H9 (cell line): ENCODE results near the gene ALDH2. TPM values are rescaled to one million over a fixed set of nuclear protein-coding genes. Genes with fewer than 3 reads are reported as not detected.

Experiments used
- DNase-seq: peaks from one replicate; pipeline ENCODE4 v3.0.0-alpha.2; 2017
- H2AFZ ChIP-seq: one replicate; pipeline ENCODE4 v1.6.1; 2013; ENCODE audit warnings: mild to moderate bottlenecking, low read length, control low read depth, moderate library complexity
- H2AK5ac ChIP-seq: 2 replicates; pipeline ENCODE4 v1.6.1; 2013; ENCODE audit warnings: low read length, control low read depth, mixed read lengths; ENCODE audit not compliant: insufficient read length
- H2BK120ac ChIP-seq: one replicate; pipeline ENCODE4 v1.6.1; 2013; ENCODE audit warnings: low read depth, mild to moderate bottlenecking, low read length, control low read depth, inconsistent platforms; ENCODE audit not compliant: poor library complexity, severe bottlenecking
- H2BK12ac ChIP-seq: 2 replicates; pipeline ENCODE4 v1.6.1; 2013; ENCODE audit warnings: low read length, control low read depth, mixed read lengths, low read depth; ENCODE audit not compliant: insufficient read length
- H2BK15ac ChIP-seq: 2 replicates; pipeline ENCODE4 v1.6.1; 2013; ENCODE audit warnings: low read depth, low read length, control low read depth
- H2BK20ac ChIP-seq: one replicate; pipeline ENCODE4 v1.6.1; 2013; ENCODE audit warnings: low read depth, mild to moderate bottlenecking, low read length, control low read depth, inconsistent platforms; ENCODE audit not compliant: poor library complexity, severe bottlenecking
- H2BK5ac ChIP-seq: 2 replicates; pipeline ENCODE4 v1.6.1; 2013; ENCODE audit warnings: low read length, control low read depth, mixed read lengths; ENCODE audit not compliant: insufficient read length
- H3K14ac ChIP-seq: 2 replicates; pipeline ENCODE4 v1.6.1; 2013; ENCODE audit warnings: low read length, control low read depth; ENCODE audit not compliant: insufficient read depth
- H3K18ac ChIP-seq: 2 replicates; pipeline ENCODE4 v1.6.1; 2013; ENCODE audit warnings: low read depth, mild to moderate bottlenecking, mixed read lengths, low read length, control low read depth; ENCODE audit not compliant: insufficient read length
- H3K23ac ChIP-seq: 2 replicates; pipeline ENCODE4 v1.6.1; 2013; ENCODE audit warnings: low read length, control low read depth, mixed read lengths, low read depth; ENCODE audit not compliant: insufficient read length
- H3K23me2 ChIP-seq: 2 replicates; pipeline ENCODE4 v1.6.1; 2013; ENCODE audit warnings: low read depth, mild to moderate bottlenecking, mixed read lengths, low read length, control low read depth; ENCODE audit not compliant: insufficient read length, poor library complexity, severe bottlenecking
- H3K27ac ChIP-seq: 2 replicates; pipeline ENCODE4 v1.5.1; 2013; ENCODE audit warnings: low read length, control low read depth, mixed read lengths, low read depth; ENCODE audit not compliant: insufficient read length
- H3K27me3 ChIP-seq: 2 replicates; pipeline ENCODE4 v1.6.1; 2013; ENCODE audit warnings: low read length, control low read depth, inconsistent platforms; ENCODE audit not compliant: insufficient read depth
- H3K4ac ChIP-seq: 2 replicates; pipeline ENCODE4 v1.6.1; 2013; ENCODE audit warnings: low read depth, mild to moderate bottlenecking, control low read depth, inconsistent platforms, low read length, moderate library complexity
- H3K4me1 ChIP-seq: 2 replicates; pipeline ENCODE4 v1.6.1; 2013; ENCODE audit warnings: low read length, control low read depth, inconsistent platforms; ENCODE audit not compliant: insufficient read depth
- H3K4me2 ChIP-seq: 2 replicates; pipeline ENCODE4 v1.6.1; 2013; ENCODE audit warnings: low read length, control low read depth, mixed read lengths; ENCODE audit not compliant: insufficient read length, insufficient read depth
- H3K56ac ChIP-seq: 2 replicates; pipeline ENCODE4 v1.6.1; 2013; ENCODE audit warnings: low read depth, mild to moderate bottlenecking, mixed read lengths, low read length, control low read depth; ENCODE audit not compliant: insufficient read length
- H3K79me1 ChIP-seq: 2 replicates; pipeline ENCODE4 v1.6.1; 2013; ENCODE audit warnings: low read depth, mild to moderate bottlenecking, moderate library complexity, low read length, control low read depth, inconsistent platforms; ENCODE audit not compliant: insufficient read depth, poor library complexity, severe bottlenecking
- H3K79me2 ChIP-seq: 2 replicates; pipeline ENCODE4 v1.6.1; 2013; ENCODE audit warnings: low read length, control low read depth, inconsistent platforms; ENCODE audit not compliant: insufficient read depth
- H3K9ac ChIP-seq: 2 replicates; pipeline ENCODE4 v1.6.1; 2013; ENCODE audit warnings: low read length, control low read depth, mixed read lengths; ENCODE audit not compliant: insufficient read length; ENCODE audit errors: extremely low read depth
- H3K9me3 ChIP-seq: one replicate; pipeline ENCODE4 v1.6.1; 2013; ENCODE audit warnings: low read depth, low read length, inconsistent platforms; ENCODE audit not compliant: control insufficient read depth
- H3T11ph ChIP-seq: one replicate; pipeline ENCODE4 v1.6.1; 2013; ENCODE audit warnings: mild to moderate bottlenecking, low read length, control low read depth, inconsistent platforms
- H4K20me1 ChIP-seq: one replicate; pipeline ENCODE4 v1.6.1; 2013; ENCODE audit not compliant: control insufficient read depth, insufficient read length, insufficient read depth
- H4K5ac ChIP-seq: 2 replicates; pipeline ENCODE4 v1.6.1; 2013; ENCODE audit warnings: low read depth, mild to moderate bottlenecking, mixed read lengths, low read length, control low read depth; ENCODE audit not compliant: insufficient read length
- H4K8ac ChIP-seq: replicated peaks from 2 replicates; pipeline ENCODE4 v1.6.1; 2013; ENCODE audit warnings: low read length, control low read depth, mixed read lengths, low read depth; ENCODE audit not compliant: insufficient read length
- H4K91ac ChIP-seq: 2 replicates; pipeline ENCODE4 v1.6.1; 2013; ENCODE audit warnings: low read depth, mild to moderate bottlenecking, moderate library complexity, mixed read lengths, low read length, control low read depth; ENCODE audit not compliant: insufficient read length
- H3K27ac Mint-ChIP-seq, 3 experiments: 2 replicates in 2 of 3; 3 replicates in 1 of 3; pipeline ENCODE4 v1.8.0; 2020 to 2021; ENCODE audit warnings: mixed read lengths in 3 of 3, mild to moderate bottlenecking in 1 of 3, moderate library complexity in 1 of 3
- H3K27me3 Mint-ChIP-seq: 2 replicates; pipeline ENCODE4 v1.8.0; 2021; ENCODE audit warnings: low read depth, mild to moderate bottlenecking, moderate library complexity, mixed read lengths
- H3K36me3 Mint-ChIP-seq, 3 experiments: 2 replicates in 2 of 3; 3 replicates in 1 of 3; pipeline ENCODE4 v1.8.0; 2020 to 2021; ENCODE audit warnings: low read depth in 3 of 3, mixed read lengths in 3 of 3; ENCODE audit not compliant: insufficient read depth in 1 of 3
- H3K4me1 Mint-ChIP-seq, 2 experiments: 2 replicates each; pipeline ENCODE4 v1.8.0; 2020; ENCODE audit warnings: mixed read lengths in 2 of 2
- H3K4me3 Mint-ChIP-seq, 2 experiments: 2 replicates in 1 of 2; 3 replicates in 1 of 2; pipeline ENCODE4 v1.8.0; 2020 to 2021; ENCODE audit warnings: mild to moderate bottlenecking in 2 of 2, mixed read lengths in 2 of 2, moderate library complexity in 1 of 2
- H3K9me3 Mint-ChIP-seq, 2 experiments: 2 replicates in 1 of 2; 3 replicates in 1 of 2; pipeline ENCODE4 v1.8.0; 2020; ENCODE audit warnings: mild to moderate bottlenecking in 2 of 2, mixed read lengths in 2 of 2, moderate library complexity in 1 of 2
- WGBS: extraction: QIAGEN DNeasy Blood & Tissue Kit; methylation state at CpG from one replicate; pipeline ENCODE4 v1.1.7; 2013; ENCODE audit warnings: missing lambda C conversion rate, low lambda C conversion rate, mixed read lengths; ENCODE audit not compliant: insufficient read length; ENCODE audit errors: extremely low coverage; 5-methylcytosine and 5-hydroxymethylcytosine counted together
- total RNA-seq: library from RNA; stranded (reverse); gene quantifications from 2 replicates; pipeline ENCODE4 v1.2.1, GENCODE V29; 2021
- TF ChIP-seq, protein P1 (sequence below): fragments of 200-600 bp; sonication (generic); conservative IDR thresholded peaks from 3 replicates; pipeline ENCODE4 v1.8.0; 2021; ENCODE audit warnings: antibody characterized with exemption, mild to moderate bottlenecking

Gene ALDH2
- total RNA-seq, 1 experiment from 2014 or later: 44.0 TPM

DNA sequence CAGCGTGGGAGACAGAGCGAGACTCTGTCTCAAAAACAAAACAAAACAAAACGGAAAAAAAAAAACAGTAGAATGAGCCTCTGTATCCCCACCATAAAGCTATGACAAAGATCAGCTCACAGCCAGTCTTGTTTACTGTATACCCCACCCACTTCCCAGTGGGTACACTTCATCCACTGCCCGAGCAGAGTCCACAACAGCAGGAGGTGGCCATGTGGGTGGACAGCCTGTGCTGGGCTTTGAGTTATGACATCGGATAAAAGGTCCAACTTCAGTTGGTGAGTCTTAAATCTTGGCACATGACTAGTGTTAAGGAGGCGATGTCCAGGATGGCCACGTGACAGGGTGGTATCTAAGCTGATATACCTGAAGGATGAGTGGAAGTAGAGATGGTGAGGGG is 40.5 kb downstream of the ALDH2 start:
- H3K4me1 ChIP-seq: no peaks in the 10 kb centered on the region
- no peak for DNase-seq
- WGBS: no CpG with 5 or more reads among the region's 7 CpGs
- H3K4me2 ChIP-seq: no peak overlapping the region
- no peak overlapping the region for H3K14ac ChIP-seq
- no peak overlapping the region for H3K9ac ChIP-seq
- no peak overlapping the region for H3T11ph ChIP-seq
- no peak overlapping the region for H2BK15ac ChIP-seq
- H2BK12ac ChIP-seq: no peak overlapping the region
- H3K36me3 Mint-ChIP-seq: peaks cover 13 to 44% (median 24%) of the 10 kb centered on the region in 3 experiments; a peak in 6 of 7 replicates
- no peak overlapping the region for H4K91ac ChIP-seq
- H3K9me3 ChIP-seq: no peaks in the 10 kb centered on the region
- H3K23ac ChIP-seq: no peak overlapping the region
- no peak overlapping the region for H3K4me3 Mint-ChIP-seq
- H4K5ac ChIP-seq: no peak overlapping the region
- H3K4me1 Mint-ChIP-seq: no peaks in the 10 kb centered on the region
- H3K56ac ChIP-seq: no peak overlapping the region
- H3K4ac ChIP-seq: no peak overlapping the region
- H3K27ac ChIP-seq: no peak overlapping the region
- no peak overlapping the region for H3K18ac ChIP-seq
- H2BK120ac ChIP-seq: no peak overlapping the region
- H3K27ac Mint-ChIP-seq: no peak overlapping the region; a peak in 1 of 7 replicates
- H2AFZ ChIP-seq: no peak overlapping the region
- no peaks in the 10 kb centered on the region for H3K79me2 ChIP-seq
- H3K27me3 Mint-ChIP-seq: no peaks in the 10 kb centered on the region
- no peak overlapping the region for H2BK20ac ChIP-seq
- H2BK5ac ChIP-seq: no peak overlapping the region
- TF ChIP-seq, protein P1, sequence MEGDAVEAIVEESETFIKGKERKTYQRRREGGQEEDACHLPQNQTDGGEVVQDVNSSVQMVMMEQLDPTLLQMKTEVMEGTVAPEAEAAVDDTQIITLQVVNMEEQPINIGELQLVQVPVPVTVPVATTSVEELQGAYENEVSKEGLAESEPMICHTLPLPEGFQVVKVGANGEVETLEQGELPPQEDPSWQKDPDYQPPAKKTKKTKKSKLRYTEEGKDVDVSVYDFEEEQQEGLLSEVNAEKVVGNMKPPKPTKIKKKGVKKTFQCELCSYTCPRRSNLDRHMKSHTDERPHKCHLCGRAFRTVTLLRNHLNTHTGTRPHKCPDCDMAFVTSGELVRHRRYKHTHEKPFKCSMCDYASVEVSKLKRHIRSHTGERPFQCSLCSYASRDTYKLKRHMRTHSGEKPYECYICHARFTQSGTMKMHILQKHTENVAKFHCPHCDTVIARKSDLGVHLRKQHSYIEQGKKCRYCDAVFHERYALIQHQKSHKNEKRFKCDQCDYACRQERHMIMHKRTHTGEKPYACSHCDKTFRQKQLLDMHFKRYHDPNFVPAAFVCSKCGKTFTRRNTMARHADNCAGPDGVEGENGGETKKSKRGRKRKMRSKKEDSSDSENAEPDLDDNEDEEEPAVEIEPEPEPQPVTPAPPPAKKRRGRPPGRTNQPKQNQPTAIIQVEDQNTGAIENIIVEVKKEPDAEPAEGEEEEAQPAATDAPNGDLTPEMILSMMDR: no peak
- H3K27me3 ChIP-seq: no peaks in the 10 kb centered on the region
- H2AK5ac ChIP-seq: no peak overlapping the region
- no peaks in the 10 kb centered on the region for H3K79me1 ChIP-seq
- no peak overlapping the region for H4K8ac ChIP-seq
- H4K20me1 ChIP-seq: no peaks in the 10 kb centered on the region
- no peaks in the 10 kb centered on the region for H3K23me2 ChIP-seq
- no peaks in the 10 kb centered on the region; a peak in 1 of 5 replicates for H3K9me3 Mint-ChIP-seq
